Left cardiac atrium (tissue), 4 donors: ENCODE results near the gene BLVRA. TPM values are rescaled to one million over a fixed set of nuclear protein-coding genes. Genes with fewer than 3 reads are reported as not detected.

Experiments used
- ATAC-seq, 2 donors: fragments of 200-7000 bp; cut with Tn5 transposase; one replicate each; pipeline ENCODE4 v1.9.1; 2020; ENCODE audit warnings: mild to moderate bottlenecking in 2 of 2, moderate library complexity in 2 of 2
- DNase-seq: peaks from one replicate; pipeline ENCODE4 v3.0.0-alpha.2; 2020
- intact Hi-C, 2 donors: fragments of 100-400 bp; cut with DNase I; formaldehyde crosslinking; loops; one replicate each; pipeline versions ENCODE4 v1.14.1 to v1.15.1; 2022 to 2023
- total RNA-seq, 2 donors: library from RNA; stranded (reverse); fragmentation: NEBNext Ultra II Directional; extraction: Animal tissue kit (Norgen Biotek cat#: 25700); gene quantifications; one replicate each; pipeline ENCODE4 v1.2.1, GENCODE V29; 2021
- donor health status: DM: no; HTN: yes; CAD: no.
- donor health status: DM: no; HTN: yes; CAD: no; lungs with severe emphysema.
- donor health status: DM: yes; HTN: yes; CAD: no.
- donor health status: Dilated cardiomyopathy.

Gene BLVRA
- total RNA-seq, 2 donors from 2014 or later = 47.2 to 51.9 TPM

- ATAC-seq (no peak), DNase-seq (no peak)
- intact Hi-C loops = no loop called here
Observed at GRCh38 chr7:43737467-43738127, 20.9 kb upstream of the BLVRA start.

GRCh38 chr7:43742692-43743091 lies 15.8 kb upstream of the BLVRA start:
- no peak for ATAC-seq
- intact Hi-C loops = no loop called here
- no peak for DNase-seq

DNA sequence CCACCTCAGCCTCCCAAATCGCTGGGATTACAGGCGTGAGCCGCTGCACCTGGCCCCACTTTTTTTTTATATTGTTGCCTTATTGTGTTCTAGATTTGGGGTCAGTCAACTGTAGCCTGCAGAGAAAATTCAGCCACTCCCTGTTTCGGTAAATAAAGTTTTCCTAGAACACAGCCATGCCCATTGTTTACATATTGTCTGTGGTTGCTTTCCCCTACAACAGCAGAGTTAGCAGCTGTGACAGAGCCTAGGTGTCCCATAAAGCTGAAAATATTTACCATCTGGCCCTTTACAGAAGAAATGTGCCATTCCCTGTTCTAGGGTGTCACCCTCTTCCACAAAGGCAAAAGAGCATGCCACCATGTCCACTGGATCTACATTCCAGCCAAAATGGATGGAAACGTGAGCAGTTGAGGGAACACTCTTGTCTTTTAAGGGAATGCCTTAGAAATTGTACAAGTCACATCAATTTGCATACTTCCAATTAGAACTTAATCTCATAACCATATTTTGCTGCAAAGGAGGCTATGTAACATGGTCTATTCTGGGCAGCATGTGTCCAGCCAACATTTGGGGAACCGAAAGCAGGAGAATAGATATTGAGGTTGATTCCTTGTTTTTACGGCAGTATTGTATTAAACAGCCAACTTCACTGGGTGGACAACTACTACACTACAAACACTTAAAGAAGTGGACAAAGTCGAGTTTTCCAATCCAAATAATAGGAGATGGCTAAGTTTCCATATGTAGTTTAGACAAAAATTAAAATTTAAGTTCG lies 11.0 kb upstream of the BLVRA start:
- intact Hi-C loops = no loop called here
- ATAC-seq (no peak), DNase-seq (no peak)

GRCh38 chr7:43749383-43749940 lies 9.0 kb upstream of the BLVRA start:
- no peak for ATAC-seq
- no peak for DNase-seq
- intact Hi-C loops = no loop called here

DNA sequence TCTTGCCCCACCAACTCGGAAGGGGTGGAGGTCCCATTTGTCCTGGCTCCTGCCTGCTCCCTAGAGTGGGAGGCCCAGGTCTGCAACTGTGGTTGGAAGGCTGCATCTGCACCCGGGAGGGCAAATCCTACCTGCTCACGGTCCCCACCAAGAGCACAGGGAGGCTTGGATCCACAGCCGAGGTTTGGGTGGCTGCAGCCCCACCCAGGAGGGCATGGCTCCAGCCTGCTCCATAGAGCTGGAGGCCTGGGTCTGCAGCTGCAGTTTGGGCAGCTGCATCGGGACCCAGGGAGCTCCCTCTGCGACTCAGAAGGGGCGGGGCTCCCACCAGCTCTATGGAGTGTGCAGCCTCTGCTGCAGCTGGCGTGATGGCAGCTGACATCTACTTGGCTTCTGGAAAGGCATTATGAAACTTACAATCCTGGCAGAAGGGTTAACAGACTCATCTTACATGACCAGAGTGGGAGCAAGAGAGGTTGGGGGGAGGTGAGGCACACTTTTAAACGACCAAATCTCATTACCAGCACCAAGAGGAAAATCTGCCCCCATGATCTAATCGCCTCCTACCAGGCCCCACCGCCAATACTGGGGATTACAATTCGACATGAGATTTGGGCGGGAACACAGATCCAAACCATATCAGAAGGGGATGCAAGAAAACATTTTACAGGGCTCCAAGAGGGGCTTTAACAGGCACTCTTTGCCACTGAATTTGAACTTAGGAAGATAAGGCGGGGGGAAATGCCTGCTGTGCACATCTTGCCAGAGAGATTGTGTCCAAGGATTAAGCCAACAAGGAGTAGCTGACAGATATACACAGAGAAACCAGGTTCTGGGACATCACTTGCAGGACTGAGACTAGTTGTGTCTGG lies 8.2 kb upstream of the BLVRA start:
- DNase-seq (no peak), ATAC-seq (peak in 1 of 2 donors; percentile 82)
- intact Hi-C loops = no loop called here

- DNase-seq (no peak), ATAC-seq (no peak)
- intact Hi-C loops = no loop called here
Observed at GRCh38 chr7:43752411-43752810, 6.1 kb upstream of the BLVRA start.

DNA sequence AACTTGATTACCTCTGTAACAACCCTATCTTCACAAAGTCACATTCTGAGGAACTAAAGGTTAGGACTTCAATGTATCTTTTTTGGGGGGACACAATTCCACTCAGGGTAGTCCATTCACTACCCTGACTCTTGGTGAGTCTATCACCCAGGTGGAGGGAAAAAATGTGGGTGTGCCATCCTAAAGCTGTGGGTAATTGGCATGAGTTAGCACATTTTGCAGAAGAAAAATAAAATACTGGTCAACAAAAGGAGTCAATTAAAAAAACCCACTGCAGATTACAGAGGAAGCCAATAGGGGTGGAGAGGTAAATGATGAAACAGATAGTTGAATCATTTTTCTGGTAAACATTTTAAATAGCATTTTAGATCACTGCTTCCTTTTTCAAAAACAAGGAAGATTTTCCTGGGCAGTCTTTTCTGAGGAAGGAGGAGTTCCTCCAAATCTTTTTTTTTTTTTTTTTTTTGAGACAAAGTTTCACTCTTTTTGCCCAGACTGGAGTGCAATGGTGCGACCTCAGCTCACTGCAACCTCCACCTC lies 5.1 kb upstream of the BLVRA start:
- ATAC-seq (no peak), DNase-seq (no peak)
- intact Hi-C loops = no loop called here

- ATAC-seq = no peak
- no peak for DNase-seq
- intact Hi-C loops = no loop called here
Observed at GRCh38 chr7:43753843-43754242, 4.6 kb upstream of the BLVRA start.

- ATAC-seq (no peak), DNase-seq (no peak)
- intact Hi-C loops = no loop called here
Observed at GRCh38 chr7:43754596-43754995, 3.9 kb upstream of the BLVRA start.

DNA sequence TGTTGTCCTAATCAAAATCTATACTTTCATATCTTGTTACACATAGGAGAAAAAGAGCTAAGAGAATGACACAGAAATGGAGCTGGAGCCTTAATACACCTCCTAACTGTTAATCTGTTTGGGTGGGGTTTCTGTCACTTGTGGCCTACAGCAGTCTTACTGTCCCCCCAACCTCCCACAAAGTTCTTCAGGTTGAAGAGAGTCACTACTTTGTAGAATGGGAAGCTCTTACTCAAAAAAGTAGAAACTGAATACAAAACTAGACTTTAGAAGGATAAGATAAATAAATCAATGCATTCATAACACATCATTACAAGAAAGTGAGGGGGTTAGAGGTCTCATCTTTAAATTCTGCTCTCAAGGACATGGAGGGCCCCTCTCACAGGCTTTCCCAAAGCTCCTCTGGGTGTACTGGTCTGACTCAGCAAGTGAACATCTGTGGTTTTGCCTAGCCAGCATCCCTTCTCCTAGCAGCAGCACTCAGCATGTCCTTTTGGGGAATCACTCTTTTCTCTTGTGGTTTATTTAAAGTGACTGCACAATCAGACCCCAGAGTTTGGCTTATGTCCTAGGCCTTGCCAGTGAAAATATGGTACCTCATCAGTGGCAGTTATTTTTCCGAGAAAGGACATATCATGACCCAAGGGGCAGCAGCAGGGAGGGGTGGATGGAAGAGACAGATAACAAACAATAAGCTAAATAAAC lies 2.0 kb upstream of the BLVRA start:
- DNase-seq (no peak), ATAC-seq (peak in 1 of 2 donors; percentile 28)
- intact Hi-C loops = no loop called here

GRCh38 chr7:43757073-43757720 lies 1.3 kb upstream of the BLVRA start:
- intact Hi-C loops = no loop called here
- ATAC-seq (no peak), DNase-seq (no peak)

DNA sequence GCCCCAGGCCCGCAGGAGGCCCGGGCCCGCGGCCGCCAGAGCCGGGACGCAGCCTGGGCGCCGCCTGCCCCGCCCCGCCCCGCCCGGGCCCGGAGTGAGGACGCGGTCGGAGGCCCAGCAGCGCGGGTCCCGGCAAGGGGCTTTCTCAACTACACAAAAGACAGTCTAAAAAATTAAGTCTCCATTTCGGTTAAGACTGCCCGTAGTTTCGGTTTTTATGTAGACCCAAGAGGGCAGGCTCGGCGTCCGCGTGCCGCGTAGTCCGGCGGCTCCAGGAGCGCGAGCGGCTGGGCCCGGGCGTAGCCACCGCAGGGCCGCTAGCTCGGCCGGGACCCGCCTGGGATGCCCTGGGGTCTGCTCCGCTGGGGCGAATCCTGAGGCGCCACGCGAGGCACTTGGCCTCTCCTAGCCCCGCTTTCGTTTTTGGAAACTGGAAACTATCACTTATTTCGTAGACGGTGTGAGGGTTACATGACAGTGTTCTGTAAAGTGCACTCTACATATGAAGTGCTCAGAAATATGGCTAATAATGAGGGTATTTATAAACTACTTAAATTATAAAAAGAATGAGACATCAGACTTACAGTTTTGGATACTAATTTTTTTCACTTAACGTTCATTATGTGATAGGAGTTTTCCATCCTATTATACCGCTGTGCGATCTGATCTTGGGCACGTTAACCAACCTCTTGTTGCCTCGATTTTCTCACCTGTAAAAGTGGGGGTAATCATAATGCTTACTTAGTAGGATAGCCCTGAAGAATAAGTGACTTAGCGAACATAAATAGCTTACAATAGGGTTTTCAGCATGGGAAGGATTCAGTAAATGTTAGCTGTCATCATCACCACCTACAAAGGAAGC lies 573 bp downstream of the BLVRA start:
- intact Hi-C loops = no loop called here
- ATAC-seq (peak; percentile 82 to 86), DNase-seq (peak; percentile 52)

DNA sequence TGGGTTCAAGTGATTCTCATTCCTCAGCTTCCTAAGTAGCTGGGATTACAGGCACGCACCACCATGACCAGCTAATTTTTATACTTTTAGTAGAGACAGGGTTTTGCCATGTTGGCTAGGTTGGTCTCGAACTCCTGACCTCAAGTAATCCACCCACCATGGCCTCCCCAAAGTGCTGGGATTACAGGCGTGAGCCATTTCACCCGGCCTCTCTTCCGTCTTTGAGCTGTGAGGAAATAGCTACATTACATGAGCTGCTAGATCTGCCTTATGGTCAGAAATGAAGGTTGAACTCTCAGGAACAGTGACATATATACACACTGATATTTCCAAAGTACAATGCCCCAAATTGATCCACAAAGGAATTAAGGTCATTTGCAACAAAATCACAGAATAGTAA lies 2.4 kb downstream of the BLVRA start:
- intact Hi-C loops = no loop called here
- DNase-seq = no peak
- no peak for ATAC-seq

GRCh38 chr7:43761382-43761781 lies 2.9 kb downstream of the BLVRA start:
- ATAC-seq = no peak
- no peak for DNase-seq
- intact Hi-C loops = no loop called here

GRCh38 chr7:43761938-43762692 lies 3.6 kb downstream of the BLVRA start:
- DNase-seq = no peak
- no peak for ATAC-seq
- intact Hi-C loops = no loop called here

- intact Hi-C loops = no loop called here
- DNase-seq = no peak
- ATAC-seq = no peak
Observed at GRCh38 chr7:43763183-43763582, 4.7 kb downstream of the BLVRA start.
